Measurements from ENCODE around the gene RFNG.
A peak's percentile ranks its signal among the peaks of the same experiment; 100 is the strongest.

The RFNG gene

GRCh38 chr17:82051776-82052637 is at the start of gene RFNG, which contains the start of gene GPS1:
RFNG (minus strand) TSS chr17:82051811; CDS start chr17:82051766, 45 bp downstream.
GPS1 (plus strand) TSS chr17:82051898; CDS start chr17:82051932, 34 bp downstream.
- peak; percentile 68 for DNase-seq (ENCODE audit: low read depth)

- no peak for DNase-seq (ENCODE audit: low read depth)
These were observed 49.7 kb upstream of the RFNG start for GRCh38 chr17:82101301-82101715.

GRCh38 chr17:82100502-82101298 is 49.1 kb upstream of the RFNG start:
- no peak for DNase-seq (ENCODE audit: low read depth)

GRCh38 chr17:82098939-82099763 is 47.5 kb upstream of the RFNG start:
- no peak for DNase-seq (ENCODE audit: low read depth)

GRCh38 chr17:82098169-82098938 is 46.7 kb upstream of the RFNG start, which contains the start of gene FASN:
FASN (minus strand) TSS chr17:82098236; CDS start chr17:82096445, 1,791 bp downstream.
- DNase-seq (ENCODE audit: low read depth) = peak; percentile 91

GRCh38 chr17:82097919-82098168 is 46.2 kb upstream of the RFNG start:
- no peak for DNase-seq (ENCODE audit: low read depth)

- no peak for DNase-seq (ENCODE audit: low read depth)
These were observed 45.7 kb upstream of the RFNG start for GRCh38 chr17:82097184-82097918.

- no peak for DNase-seq (ENCODE audit: low read depth)
These were observed 45.1 kb upstream of the RFNG start for GRCh38 chr17:82096709-82097183.

- no peak for DNase-seq (ENCODE audit: low read depth)
These were observed 44.4 kb upstream of the RFNG start for GRCh38 chr17:82095777-82096708.

GRCh38 chr17:82094931-82095776 is 43.5 kb upstream of the RFNG start:
- no peak for DNase-seq (ENCODE audit: low read depth)

- DNase-seq (ENCODE audit: low read depth) = no peak
These were observed 41.6 kb upstream of the RFNG start for GRCh38 chr17:82092995-82093751.

GRCh38 chr17:82092628-82092994 is 41.0 kb upstream of the RFNG start:
- DNase-seq (ENCODE audit: low read depth) = no peak

GRCh38 chr17:82092094-82092586 is 40.5 kb upstream of the RFNG start:
- no peak for DNase-seq (ENCODE audit: low read depth)

- no peak for DNase-seq (ENCODE audit: low read depth)
These were observed 39.9 kb upstream of the RFNG start for GRCh38 chr17:82091264-82092066.

- DNase-seq (ENCODE audit: low read depth) = no peak
These were observed 39.1 kb upstream of the RFNG start for GRCh38 chr17:82090549-82091263.

All from stimulated activated CD8-positive, alpha-beta memory T cell treated with anti-CD3 and anti-CD28 coated beads, Interleukin-15, amount 100 ng/mL, for 24 hours (primary cell).